HepG2 (cell line): ENCODE data around the gene ZFP36L2. TPM values are rescaled to one million over a fixed set of nuclear protein-coding genes. Genes with fewer than 3 reads are reported as not detected.

ENCODE experiments used
- CBX5 ChIP-seq: sonication (generic); formaldehyde crosslinking; IDR thresholded peaks from 2 replicates; pipeline ENCODE4 v1.4.0; 2020; ENCODE audit warnings: missing genetic modification reagents, borderline replicate concordance
- HCFC1 ChIP-seq: fragments of 150-350 bp; IDR thresholded peaks from 2 replicates; pipeline ENCODE4 v1.6.1; 2014; ENCODE audit warnings: low read depth, low read length
- HIVEP1 ChIP-seq: sonication (generic); formaldehyde crosslinking; IDR thresholded peaks from 2 replicates; pipeline ENCODE4 v1.4.0; 2020; ENCODE audit warnings: mild to moderate bottlenecking, missing genetic modification reagents
- ISX ChIP-seq: sonication (generic); formaldehyde crosslinking; conservative IDR thresholded peaks from 2 replicates; pipeline ENCODE4 v1.5.0; 2020; ENCODE audit warnings: missing genetic modification reagents
- MATR3 ChIP-seq: sonication (generic); formaldehyde crosslinking; IDR thresholded peaks from 2 replicates; pipeline ENCODE4 v1.4.0; 2020; ENCODE audit warnings: missing genetic modification reagents
- MEIS1 ChIP-seq: sonication (generic); formaldehyde crosslinking; IDR thresholded peaks from 2 replicates; pipeline ENCODE4 v1.9.0; 2021; ENCODE audit warnings: mild to moderate bottlenecking, missing genetic modification reagents, moderate library complexity, borderline replicate concordance
- NPAS2 ChIP-seq: sonication (generic); formaldehyde crosslinking; IDR thresholded peaks from 2 replicates; pipeline ENCODE4 v1.8.0; 2022; ENCODE audit warnings: mild to moderate bottlenecking, missing genetic modification reagents, borderline replicate concordance
- POGZ ChIP-seq: sonication (generic); formaldehyde crosslinking; IDR thresholded peaks from 2 replicates; pipeline ENCODE4 v1.4.0; 2020; ENCODE audit warnings: mild to moderate bottlenecking, missing genetic modification reagents
- TAF15 ChIP-seq: fragments of 200-400 bp; formaldehyde crosslinking; IDR thresholded peaks from one replicate; pipeline ENCODE4 v1.6.1; 2018; ENCODE audit warnings: mild to moderate bottlenecking, low read depth, low read length; ENCODE audit not compliant: poor library complexity, severe bottlenecking
- ZBTB7A ChIP-seq: sonication (generic); formaldehyde crosslinking; IDR thresholded peaks from 2 replicates; pipeline ENCODE4 v1.8.0; 2022; ENCODE audit warnings: mild to moderate bottlenecking, missing genetic modification reagents
- ZNF124 ChIP-seq: sonication (generic); formaldehyde crosslinking; IDR thresholded peaks from 2 replicates; pipeline ENCODE4 v1.4.0; 2020; ENCODE audit warnings: missing genetic modification reagents
- ZNF431 ChIP-seq: sonication (generic); formaldehyde crosslinking; IDR thresholded peaks from 2 replicates; pipeline ENCODE4 v1.9.0; 2022; ENCODE audit warnings: missing genetic modification reagents, low read depth, mild to moderate bottlenecking, borderline replicate concordance
- ZNF772 ChIP-seq: sonication (generic); formaldehyde crosslinking; IDR thresholded peaks from 2 replicates; pipeline ENCODE4 v1.5.0; 2020; ENCODE audit warnings: mild to moderate bottlenecking, missing genetic modification reagents
- polyA plus RNA-seq, 8 experiments: library from polyadenylated mRNA; depleted of rRNA in 3 of 8; stranded (reverse) in 7 of 8; unstranded in 1 of 8; fragments of >200 nt; fragmentation: Illumina TruSeq in 4 of 8; extraction: Trizol in 4 of 8; gene quantifications; 2 replicates each; pipeline versions ENCODE4 v1.2.1 to v1.2.3, GENCODE V29; 2011 to 2016; ENCODE audit warnings: low read depth in 4 of 8, missing spikeins in 1 of 8, mixed read lengths in 1 of 8; ENCODE audit not compliant: insufficient read depth in 1 of 8
- total RNA-seq, 5 experiments: library from RNA; depleted of rRNA; stranded (reverse); fragments of >200 nt; fragmentation: Illumina TruSeq; extraction: Trizol; gene quantifications; 2 replicates each; pipeline ENCODE4 v1.2.3, GENCODE V29; 2016; ENCODE audit warnings: low read depth in 1 of 5
- TF ChIP-seq, protein P1 (sequence below): fragments of 450-650 bp; IDR thresholded peaks from 2 replicates; pipeline ENCODE4 v1.6.1; 2016
- TF ChIP-seq, protein P2 (sequence below): sonication (generic); formaldehyde crosslinking; IDR thresholded peaks from 2 replicates; pipeline ENCODE4 v1.9.0; 2021; ENCODE audit warnings: missing genetic modification reagents, borderline replicate concordance
- TF ChIP-seq, protein P3 (sequence below): sonication (generic); formaldehyde crosslinking; IDR thresholded peaks from 2 replicates; pipeline ENCODE4 v1.4.0; 2020; ENCODE audit warnings: missing genetic modification reagents
- TF ChIP-seq, protein P4 (sequence below): sonication (generic); formaldehyde crosslinking; IDR thresholded peaks from 2 replicates; pipeline ENCODE4 v1.4.0; 2020; ENCODE audit warnings: missing genetic modification reagents
- TF ChIP-seq, protein P5 (sequence below): sonication (generic); formaldehyde crosslinking; IDR thresholded peaks from 2 replicates; pipeline ENCODE4 v1.5.1; 2020; ENCODE audit warnings: mild to moderate bottlenecking, missing genetic modification reagents

ZFP36L2 gene
- total and polyA plus RNA-seq, 2 of the 13 experiments (the other 11 are each of a cell fraction or from before 2014, with no cell fraction given) = 11.2 to 21.8 TPM

DNA sequence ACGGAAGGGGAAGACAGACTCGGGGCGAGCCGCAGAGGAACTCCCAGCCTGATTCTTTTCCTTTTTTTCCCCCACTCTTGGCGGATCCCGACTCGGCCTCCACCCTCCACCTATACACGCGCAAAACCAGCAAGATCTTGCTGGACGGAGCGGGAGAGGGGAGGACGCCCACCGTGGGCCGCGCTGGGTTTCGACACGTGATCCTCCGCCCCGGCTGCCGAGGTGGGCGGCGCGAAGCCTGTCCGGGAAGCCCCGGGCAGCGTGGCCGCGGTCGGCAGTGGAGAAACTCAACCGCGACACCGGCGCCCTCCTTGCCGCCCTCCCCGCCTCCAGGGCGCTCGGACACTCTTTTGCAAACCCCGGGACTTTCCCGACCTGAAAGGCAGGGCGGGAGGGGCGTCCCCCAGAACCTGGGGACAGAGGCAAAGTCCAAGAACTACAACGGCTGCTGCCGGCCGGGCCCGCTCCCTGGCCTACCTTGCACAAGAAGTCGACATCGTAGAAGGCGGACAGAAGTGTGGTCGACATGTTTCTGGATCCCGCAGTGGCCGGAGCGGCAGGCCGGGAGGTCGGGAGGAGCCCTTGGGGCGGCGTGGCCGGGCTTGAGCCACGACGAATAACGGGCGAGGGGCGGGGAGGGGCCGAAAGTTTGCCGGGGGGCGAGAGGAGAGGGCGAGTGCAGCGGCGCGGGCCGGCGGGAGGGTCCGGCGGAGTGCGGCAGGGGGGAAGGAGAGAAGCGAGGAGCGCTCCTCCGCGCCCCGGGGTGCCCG lies 433 bp downstream of the ZFP36L2 start (continued):
- TF ChIP-seq, protein P1, sequence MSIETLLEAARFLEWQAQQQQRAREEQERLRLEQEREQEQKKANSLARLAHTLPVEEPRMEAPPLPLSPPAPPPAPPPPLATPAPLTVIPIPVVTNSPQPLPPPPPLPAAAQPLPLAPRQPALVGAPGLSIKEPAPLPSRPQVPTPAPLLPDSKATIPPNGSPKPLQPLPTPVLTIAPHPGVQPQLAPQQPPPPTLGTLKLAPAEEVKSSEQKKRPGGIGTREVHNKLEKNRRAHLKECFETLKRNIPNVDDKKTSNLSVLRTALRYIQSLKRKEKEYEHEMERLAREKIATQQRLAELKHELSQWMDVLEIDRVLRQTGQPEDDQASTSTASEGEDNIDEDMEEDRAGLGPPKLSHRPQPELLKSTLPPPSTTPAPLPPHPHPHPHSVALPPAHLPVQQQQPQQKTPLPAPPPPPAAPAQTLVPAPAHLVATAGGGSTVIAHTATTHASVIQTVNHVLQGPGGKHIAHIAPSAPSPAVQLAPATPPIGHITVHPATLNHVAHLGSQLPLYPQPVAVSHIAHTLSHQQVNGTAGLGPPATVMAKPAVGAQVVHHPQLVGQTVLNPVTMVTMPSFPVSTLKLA = no peak
- TF ChIP-seq, protein P2, sequence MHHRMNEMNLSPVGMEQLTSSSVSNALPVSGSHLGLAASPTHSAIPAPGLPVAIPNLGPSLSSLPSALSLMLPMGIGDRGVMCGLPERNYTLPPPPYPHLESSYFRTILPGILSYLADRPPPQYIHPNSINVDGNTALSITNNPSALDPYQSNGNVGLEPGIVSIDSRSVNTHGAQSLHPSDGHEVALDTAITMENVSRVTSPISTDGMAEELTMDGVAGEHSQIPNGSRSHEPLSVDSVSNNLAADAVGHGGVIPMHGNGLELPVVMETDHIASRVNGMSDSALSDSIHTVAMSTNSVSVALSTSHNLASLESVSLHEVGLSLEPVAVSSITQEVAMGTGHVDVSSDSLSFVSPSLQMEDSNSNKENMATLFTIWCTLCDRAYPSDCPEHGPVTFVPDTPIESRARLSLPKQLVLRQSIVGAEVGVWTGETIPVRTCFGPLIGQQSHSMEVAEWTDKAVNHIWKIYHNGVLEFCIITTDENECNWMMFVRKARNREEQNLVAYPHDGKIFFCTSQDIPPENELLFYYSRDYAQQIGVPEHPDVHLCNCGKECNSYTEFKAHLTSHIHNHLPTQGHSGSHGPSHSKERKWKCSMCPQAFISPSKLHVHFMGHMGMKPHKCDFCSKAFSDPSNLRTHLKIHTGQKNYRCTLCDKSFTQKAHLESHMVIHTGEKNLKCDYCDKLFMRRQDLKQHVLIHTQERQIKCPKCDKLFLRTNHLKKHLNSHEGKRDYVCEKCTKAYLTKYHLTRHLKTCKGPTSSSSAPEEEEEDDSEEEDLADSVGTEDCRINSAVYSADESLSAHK = no peak
- TF ChIP-seq POGZ (CRISPR knock-in tag) (0 out of 2 replicates have a peak, but pooled peaks have one; percentile 3), ZNF124 (CRISPR knock-in tag) (0 out of 2 replicates have a peak, but pooled peaks have one; percentile 33), CBX5 (CRISPR knock-in tag) (no peak; the same call in none of the 2 replicates), ISX (CRISPR knock-in tag) (no peak), HCFC1 (no peak), MEIS1 (no peak; the same call in 1 of the 2 replicates), ZNF772 (CRISPR knock-in tag) (0 out of 2 replicates have a peak, but pooled peaks have one; percentile 5), NPAS2 (CRISPR knock-in tag) (no peak), MATR3 (CRISPR knock-in tag) (no peak), TAF15 (peak; percentile 65), HIVEP1 (CRISPR knock-in tag) (peak; percentile 88), ZNF431 (CRISPR knock-in tag) (no peak; the same call in 1 of the 2 replicates), ZBTB7A (CRISPR knock-in tag) (0 out of 2 replicates have a peak, but pooled peaks have one; percentile 10)
- TF ChIP-seq, protein P3, sequence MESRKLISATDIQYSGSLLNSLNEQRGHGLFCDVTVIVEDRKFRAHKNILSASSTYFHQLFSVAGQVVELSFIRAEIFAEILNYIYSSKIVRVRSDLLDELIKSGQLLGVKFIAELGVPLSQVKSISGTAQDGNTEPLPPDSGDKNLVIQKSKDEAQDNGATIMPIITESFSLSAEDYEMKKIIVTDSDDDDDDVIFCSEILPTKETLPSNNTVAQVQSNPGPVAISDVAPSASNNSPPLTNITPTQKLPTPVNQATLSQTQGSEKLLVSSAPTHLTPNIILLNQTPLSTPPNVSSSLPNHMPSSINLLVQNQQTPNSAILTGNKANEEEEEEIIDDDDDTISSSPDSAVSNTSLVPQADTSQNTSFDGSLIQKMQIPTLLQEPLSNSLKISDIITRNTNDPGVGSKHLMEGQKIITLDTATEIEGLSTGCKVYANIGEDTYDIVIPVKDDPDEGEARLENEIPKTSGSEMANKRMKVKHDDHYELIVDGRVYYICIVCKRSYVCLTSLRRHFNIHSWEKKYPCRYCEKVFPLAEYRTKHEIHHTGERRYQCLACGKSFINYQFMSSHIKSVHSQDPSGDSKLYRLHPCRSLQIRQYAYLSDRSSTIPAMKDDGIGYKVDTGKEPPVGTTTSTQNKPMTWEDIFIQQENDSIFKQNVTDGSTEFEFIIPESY (CRISPR knock-in tag) = no peak
- TF ChIP-seq, protein P4, sequence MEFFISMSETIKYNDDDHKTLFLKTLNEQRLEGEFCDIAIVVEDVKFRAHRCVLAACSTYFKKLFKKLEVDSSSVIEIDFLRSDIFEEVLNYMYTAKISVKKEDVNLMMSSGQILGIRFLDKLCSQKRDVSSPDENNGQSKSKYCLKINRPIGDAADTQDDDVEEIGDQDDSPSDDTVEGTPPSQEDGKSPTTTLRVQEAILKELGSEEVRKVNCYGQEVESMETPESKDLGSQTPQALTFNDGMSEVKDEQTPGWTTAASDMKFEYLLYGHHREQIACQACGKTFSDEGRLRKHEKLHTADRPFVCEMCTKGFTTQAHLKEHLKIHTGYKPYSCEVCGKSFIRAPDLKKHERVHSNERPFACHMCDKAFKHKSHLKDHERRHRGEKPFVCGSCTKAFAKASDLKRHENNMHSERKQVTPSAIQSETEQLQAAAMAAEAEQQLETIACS = no peak; the same call in 1 of the 2 replicates
- TF ChIP-seq, protein P5, sequence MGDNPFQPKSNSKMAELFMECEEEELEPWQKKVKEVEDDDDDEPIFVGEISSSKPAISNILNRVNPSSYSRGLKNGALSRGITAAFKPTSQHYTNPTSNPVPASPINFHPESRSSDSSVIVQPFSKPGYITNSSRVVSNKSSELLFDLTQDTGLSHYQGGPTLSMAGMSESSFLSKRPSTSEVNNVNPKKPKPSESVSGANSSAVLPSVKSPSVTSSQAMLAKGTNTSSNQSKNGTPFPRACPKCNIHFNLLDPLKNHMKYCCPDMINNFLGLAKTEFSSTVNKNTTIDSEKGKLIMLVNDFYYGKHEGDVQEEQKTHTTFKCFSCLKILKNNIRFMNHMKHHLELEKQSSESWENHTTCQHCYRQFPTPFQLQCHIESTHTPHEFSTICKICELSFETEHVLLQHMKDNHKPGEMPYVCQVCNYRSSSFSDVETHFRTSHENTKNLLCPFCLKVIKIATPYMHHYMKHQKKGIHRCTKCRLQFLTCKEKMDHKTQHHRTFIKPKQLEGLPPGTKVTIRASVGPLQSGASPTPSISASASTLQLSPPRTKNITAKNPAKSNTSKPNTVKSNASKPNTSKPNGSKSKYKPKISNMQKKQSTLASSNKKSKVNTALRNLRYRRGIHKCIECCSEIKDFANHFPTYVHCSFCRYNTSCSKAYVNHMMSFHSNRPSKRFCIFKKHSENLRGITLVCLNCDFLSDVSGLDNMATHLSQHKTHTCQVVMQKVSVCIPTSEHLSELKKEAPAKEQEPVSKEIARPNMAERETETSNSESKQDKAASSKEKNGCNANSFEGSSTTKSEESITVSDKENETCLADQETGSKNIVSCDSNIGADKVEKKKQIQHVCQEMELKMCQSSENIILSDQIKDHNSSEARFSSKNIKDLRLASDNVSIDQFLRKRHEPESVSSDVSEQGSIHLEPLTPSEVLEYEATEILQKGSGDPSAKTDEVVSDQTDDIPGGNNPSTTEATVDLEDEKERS = no peak
